Progenitor cell of endocrine pancreas (in vitro differentiated cells): ENCODE measurements around the gene CNNM1. TPM values are rescaled to one million over a fixed set of nuclear protein-coding genes. Genes with fewer than 3 reads are reported as not detected.

ENCODE experiments used
- DNase-seq: peaks from one replicate; pipeline ENCODE4 v3.0.0; 2021; ENCODE audit warnings: low spot score; ENCODE audit not compliant: unreplicated experiment
- H3K27ac Mint-ChIP-seq: 2 replicates; pipeline ENCODE4 v1.8.0; 2021; ENCODE audit warnings: mild to moderate bottlenecking, moderate library complexity, mixed read lengths
- H3K27me3 Mint-ChIP-seq: 2 replicates; pipeline ENCODE4 v1.8.0; 2021; ENCODE audit warnings: mixed read lengths
- H3K36me3 Mint-ChIP-seq: 2 replicates; pipeline ENCODE4 v1.8.0; 2022; ENCODE audit warnings: mixed read lengths; ENCODE audit not compliant: insufficient read depth
- H3K4me1 Mint-ChIP-seq: 2 replicates; pipeline ENCODE4 v1.8.0; 2021; ENCODE audit warnings: low read depth, mixed read lengths
- H3K4me3 Mint-ChIP-seq: 2 replicates; pipeline ENCODE4 v1.8.0; 2021; ENCODE audit warnings: low read depth, mild to moderate bottlenecking, moderate library complexity, mixed read lengths
- H3K9me3 Mint-ChIP-seq: 2 replicates; pipeline ENCODE4 v1.8.0; 2021; ENCODE audit warnings: low read depth, mixed read lengths
- CTCF ChIP-seq: fragments of 200-600 bp; sonication (generic); IDR thresholded peaks from one replicate; pipeline ENCODE4 v1.5.0; 2021; ENCODE audit warnings: antibody characterized with exemption, mild to moderate bottlenecking; ENCODE audit not compliant: unreplicated experiment
- total RNA-seq: library from RNA; stranded (reverse); gene quantifications from 2 replicates; pipeline ENCODE4 v1.2.1, GENCODE V29; 2021

CNNM1 gene
- total RNA-seq, 1 donor from 2014 or later = 0.38 TPM

GRCh38 chr10:99430116-99430450 is 100.9 kb downstream of the CNNM1 start:
- Mint-ChIP-seq H3K4me3 (peak overlapping the region; percentile 90), H3K27ac (peak overlapping the region; percentile 98), H3K36me3 (no peaks in the 10 kb centered on the region), H3K4me1 (peaks cover 23% of the 10 kb centered on the region), H3K9me3 (no peaks in the 10 kb centered on the region), H3K27me3 (no peaks in the 10 kb centered on the region)
- TF ChIP-seq CTCF = no peak
- no peak for DNase-seq

GRCh38 chr10:99430451-99431189 is 101.5 kb downstream of the CNNM1 start, which contains the start of gene GOT1:
Gene GOT1, minus strand, starts transcription at chr10:99430624. Its CDS starts 59 bp downstream, at chr10:99430565.
- H3K36me3 Mint-ChIP-seq = no peaks in the 10 kb centered on the region
- peaks cover 23% of the 10 kb centered on the region for H3K4me1 Mint-ChIP-seq
- peak within 1 kb of the TSS; percentile 90 for H3K4me3 Mint-ChIP-seq
- H3K27me3 Mint-ChIP-seq = no peaks in the 10 kb centered on the region
- no peaks in the 10 kb centered on the region for H3K9me3 Mint-ChIP-seq
- peak; percentile 92 for DNase-seq
- H3K27ac Mint-ChIP-seq = peak within 1 kb of the TSS; percentile 98
- TF ChIP-seq CTCF = no peak

GRCh38 chr10:99431190-99431760 is 102.1 kb downstream of the CNNM1 start:
- no peak for TF ChIP-seq CTCF
- H3K36me3 Mint-ChIP-seq = no peaks in the 10 kb centered on the region
- H3K4me1 Mint-ChIP-seq = peaks cover 23% of the 10 kb centered on the region
- H3K9me3 Mint-ChIP-seq = no peaks in the 10 kb centered on the region
- DNase-seq = peak; percentile 20
- no peaks in the 10 kb centered on the region for H3K27me3 Mint-ChIP-seq
- H3K27ac Mint-ChIP-seq = peak overlapping the region; percentile 98
- peak overlapping the region; percentile 90 for H3K4me3 Mint-ChIP-seq

GRCh38 chr10:99432047-99432446 is 102.9 kb downstream of the CNNM1 start:
- Mint-ChIP-seq H3K9me3 (no peaks in the 10 kb centered on the region), H3K4me3 (peak overlapping the region; percentile 90)

GRCh38 chr10:99432881-99433280 is 103.7 kb downstream of the CNNM1 start:
- no peaks in the 10 kb centered on the region for H3K36me3 Mint-ChIP-seq
- H3K27me3 Mint-ChIP-seq = no peaks in the 10 kb centered on the region
- no peak overlapping the region for H3K27ac Mint-ChIP-seq
- peaks cover 23% of the 10 kb centered on the region for H3K4me1 Mint-ChIP-seq
- H3K9me3 Mint-ChIP-seq = no peaks in the 10 kb centered on the region
- no peak for DNase-seq
- TF ChIP-seq CTCF = no peak
- no peak overlapping the region for H3K4me3 Mint-ChIP-seq

More at GRCh38 chr10:99432047-99432446, 102.9 kb downstream of the CNNM1 start:
- DNase-seq = no peak
- Mint-ChIP-seq H3K27ac (no peak overlapping the region), H3K27me3 (no peaks in the 10 kb centered on the region), H3K4me1 (peaks cover 23% of the 10 kb centered on the region), H3K36me3 (no peaks in the 10 kb centered on the region)
- no peak for TF ChIP-seq CTCF
